Parathyroid adenoma (tissue), 2 donors: Measurements from ENCODE around the gene SUPT3H.
"Not testable (repeated sequence)": the region's sequence is repeated elsewhere in the genome, so short reads cannot be mapped to it uniquely, and the experiment has no call there.

Experiments
- H2AFZ ChIP-seq: fragments of 300-600 bp; sonication (generic); one replicate; pipeline ENCODE4 v1.7.0; 2017; ENCODE audit warnings: antibody characterized with exemption, mild to moderate bottlenecking
- H3K27ac ChIP-seq: fragments of 300-600 bp; sonication (generic); one replicate; pipeline ENCODE4 v1.7.0; 2017
- H3K27me3 ChIP-seq: fragments of 300-600 bp; sonication (generic); one replicate; pipeline ENCODE4 v1.7.0; 2017; ENCODE audit warnings: low read length; ENCODE audit not compliant: control insufficient read depth, insufficient read depth
- H3K36me3 ChIP-seq: fragments of 300-600 bp; sonication (generic); one replicate; pipeline ENCODE4 v1.7.0; 2017; ENCODE audit warnings: low read length; ENCODE audit not compliant: control insufficient read depth, insufficient read depth
- H3K4me1 ChIP-seq: fragments of 300-600 bp; sonication (generic); one replicate; pipeline ENCODE4 v1.7.0; 2017; ENCODE audit warnings: control low read depth
- H3K4me2 ChIP-seq: fragments of 300-600 bp; sonication (generic); one replicate; pipeline ENCODE4 v1.7.0; 2017; ENCODE audit warnings: low read length
- H3K4me3 ChIP-seq: fragments of 300-600 bp; sonication (generic); one replicate; pipeline ENCODE4 v1.7.0; 2017; ENCODE audit warnings: low read depth, low read length
- H3K79me2 ChIP-seq: fragments of 300-600 bp; sonication (generic); one replicate; pipeline ENCODE4 v1.7.0; 2017; ENCODE audit warnings: control low read depth
- H3K9ac ChIP-seq: fragments of 300-600 bp; sonication (generic); one replicate; pipeline ENCODE4 v1.7.0; 2017; ENCODE audit warnings: mild to moderate bottlenecking
- H3K9me3 ChIP-seq: fragments of 300-600 bp; sonication (generic); one replicate; pipeline ENCODE4 v1.7.0; 2017; ENCODE audit warnings: low read length; ENCODE audit not compliant: control insufficient read depth
- CTCF ChIP-seq: fragments of 300-600 bp; sonication (generic); IDR thresholded peaks from one replicate; pipeline ENCODE4 v1.7.0; 2017; ENCODE audit warnings: antibody characterized with exemption, mild to moderate bottlenecking
- donor health status: primary hyperparathyroidism.

Gene SUPT3H

DNA sequence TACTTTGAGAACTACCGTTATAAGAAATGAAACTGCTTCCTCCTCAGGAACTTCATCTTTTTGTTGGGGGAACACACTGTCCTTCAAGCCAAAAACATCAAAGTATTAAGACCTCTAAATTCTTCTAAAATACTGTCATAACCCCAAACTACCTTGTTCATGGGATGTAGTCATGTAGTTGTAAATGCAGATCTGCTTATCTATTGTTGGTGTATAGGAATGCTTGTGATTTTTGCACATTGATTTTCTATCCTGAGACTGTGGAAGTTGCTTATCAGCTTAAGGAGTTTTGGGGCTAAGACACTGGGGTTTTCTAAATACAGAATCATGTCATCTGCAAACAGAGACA is 332.5 kb downstream of the SUPT3H start:
- Histone ChIP-seq H3K9ac (no peak overlapping the region), H3K36me3 (no peaks in the 10 kb centered on the region), H3K4me3 (no peak overlapping the region), H3K27me3 (no peaks in the 10 kb centered on the region), H3K79me2 (no peaks in the 10 kb centered on the region), H2AFZ (no peak overlapping the region), H3K4me2 (no peak overlapping the region), H3K9me3 (no peaks in the 10 kb centered on the region), H3K27ac (no peak overlapping the region), H3K4me1 (no peaks in the 10 kb centered on the region)
- no peak for TF ChIP-seq CTCF

GRCh38 chr6:45044510-45045252 is 333.1 kb downstream of the SUPT3H start:
- no peak overlapping the region for H3K4me2 ChIP-seq
- H3K9me3 ChIP-seq: no peaks in the 10 kb centered on the region
- no peaks in the 10 kb centered on the region for H3K79me2 ChIP-seq
- TF ChIP-seq CTCF: no peak
- no peak overlapping the region for H3K27ac ChIP-seq
- no peaks in the 10 kb centered on the region for H3K36me3 ChIP-seq
- H2AFZ ChIP-seq: no peak overlapping the region
- no peaks in the 10 kb centered on the region for H3K27me3 ChIP-seq
- H3K4me1 ChIP-seq: no peaks in the 10 kb centered on the region
- no peak overlapping the region for H3K9ac ChIP-seq
- H3K4me3 ChIP-seq: no peak overlapping the region

GRCh38 chr6:45044086-45044485 is 333.6 kb downstream of the SUPT3H start:
- no peaks in the 10 kb centered on the region for H3K4me1 ChIP-seq
- no peak overlapping the region for H3K4me2 ChIP-seq
- no peaks in the 10 kb centered on the region for H3K9me3 ChIP-seq
- H3K36me3 ChIP-seq: no peaks in the 10 kb centered on the region
- H3K4me3 ChIP-seq: no peak overlapping the region
- H3K27ac ChIP-seq: no peak overlapping the region
- no peak overlapping the region for H3K9ac ChIP-seq
- no peak overlapping the region for H2AFZ ChIP-seq
- H3K79me2 ChIP-seq: no peaks in the 10 kb centered on the region
- TF ChIP-seq CTCF: no peak
- H3K27me3 ChIP-seq: no peaks in the 10 kb centered on the region

GRCh38 chr6:45042673-45043072 is 335.1 kb downstream of the SUPT3H start:
- not testable (repeated sequence) for H3K9me3 ChIP-seq, H3K27ac ChIP-seq, H3K4me1 ChIP-seq, H3K79me2 ChIP-seq, H3K36me3 ChIP-seq, H3K4me2 ChIP-seq, H3K27me3 ChIP-seq, H3K4me3 ChIP-seq, H3K9ac ChIP-seq, H2AFZ ChIP-seq

DNA sequence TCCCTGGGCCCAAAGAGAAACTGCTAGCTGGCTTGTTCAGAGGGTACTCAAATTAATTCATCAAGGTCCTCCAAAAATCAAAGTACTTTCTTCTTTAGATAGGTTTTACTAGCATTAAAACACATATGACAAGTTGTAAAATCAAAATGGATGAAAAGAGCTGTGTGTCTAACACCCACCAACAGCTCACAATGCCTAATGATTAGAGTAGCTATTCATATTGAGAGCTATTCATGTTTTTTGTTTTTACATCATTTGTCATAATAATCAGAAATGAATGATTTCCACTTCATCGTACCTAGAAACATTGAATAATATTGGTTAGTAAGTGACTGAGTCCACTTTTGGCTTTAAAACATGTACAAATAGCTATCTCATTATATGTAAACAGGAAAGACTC is 339.5 kb downstream of the SUPT3H start:
- no peaks in the 10 kb centered on the region for H3K36me3 ChIP-seq
- no peaks in the 10 kb centered on the region for H3K27me3 ChIP-seq
- no peak for TF ChIP-seq CTCF
- H3K4me2 ChIP-seq: no peak overlapping the region
- H3K79me2 ChIP-seq: no peaks in the 10 kb centered on the region
- no peaks in the 10 kb centered on the region for H3K4me1 ChIP-seq
- no peak overlapping the region for H2AFZ ChIP-seq
- H3K9ac ChIP-seq: no peak overlapping the region
- H3K27ac ChIP-seq: no peak overlapping the region
- H3K4me3 ChIP-seq: no peak overlapping the region
- no peaks in the 10 kb centered on the region for H3K9me3 ChIP-seq
